Measurements from ENCODE around the gene PARVB.

Gene PARVB, protein sequence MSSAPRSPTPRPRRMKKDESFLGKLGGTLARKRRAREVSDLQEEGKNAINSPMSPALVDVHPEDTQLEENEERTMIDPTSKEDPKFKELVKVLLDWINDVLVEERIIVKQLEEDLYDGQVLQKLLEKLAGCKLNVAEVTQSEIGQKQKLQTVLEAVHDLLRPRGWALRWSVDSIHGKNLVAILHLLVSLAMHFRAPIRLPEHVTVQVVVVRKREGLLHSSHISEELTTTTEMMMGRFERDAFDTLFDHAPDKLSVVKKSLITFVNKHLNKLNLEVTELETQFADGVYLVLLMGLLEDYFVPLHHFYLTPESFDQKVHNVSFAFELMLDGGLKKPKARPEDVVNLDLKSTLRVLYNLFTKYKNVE

DNA sequence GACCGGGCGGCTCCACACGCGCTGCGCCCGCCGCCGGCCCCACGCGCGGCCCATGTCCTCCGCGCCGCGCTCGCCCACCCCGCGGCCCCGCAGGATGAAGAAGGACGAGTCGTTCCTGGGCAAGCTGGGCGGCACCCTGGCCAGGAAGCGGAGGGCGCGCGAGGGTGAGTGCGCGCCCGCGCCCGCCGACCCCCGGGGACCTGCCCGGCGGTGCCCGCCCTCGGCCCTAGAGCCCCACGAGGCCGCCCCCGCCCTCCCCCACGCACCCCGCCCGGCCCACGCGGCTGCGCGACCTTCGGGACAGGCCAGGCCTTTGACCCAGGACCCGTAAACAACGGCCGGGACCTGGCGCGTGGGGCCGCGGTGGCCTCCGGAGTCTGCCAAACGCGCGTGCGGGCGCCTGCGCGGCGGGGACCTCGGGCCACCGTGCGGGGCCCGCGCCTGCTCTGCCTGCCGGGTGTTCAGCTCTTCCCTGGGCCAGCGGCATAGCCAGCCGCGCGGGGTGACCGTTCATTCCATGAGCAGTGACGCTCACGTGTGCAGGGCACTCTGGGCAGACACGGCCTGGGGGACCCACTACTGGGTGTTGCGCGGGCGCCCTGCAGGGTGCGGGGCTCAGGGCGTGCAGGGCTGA lies at the start of gene PARVB:
PARVB (plus strand) TSS at position 15 of the 634 bp plus-strand sequence; CDS start at position 53, 38 bp downstream.
- no peak for DNase-seq (ENCODE audit: low read depth in 2 of 2)

DNA sequence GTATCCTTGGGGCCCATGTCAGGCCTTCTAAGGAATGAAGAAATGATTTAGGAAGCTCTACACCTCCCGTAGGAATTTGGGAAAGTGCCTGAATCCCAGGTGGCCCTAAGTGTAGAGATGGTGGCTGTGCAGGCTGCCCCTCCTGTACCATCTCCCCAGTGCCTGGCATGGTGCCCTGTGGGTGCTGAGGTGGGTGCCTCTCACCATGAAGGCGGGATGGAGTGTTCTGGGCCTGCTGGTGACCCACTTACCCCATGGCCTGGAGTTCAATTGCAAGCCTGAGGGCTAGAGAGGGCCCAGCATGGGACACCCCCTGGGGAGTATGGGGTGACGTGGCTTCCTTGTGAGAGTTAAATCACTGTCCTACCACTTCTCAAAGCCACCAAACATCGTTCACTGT lies 49.1 kb upstream of the PARVB start:
- no peak for DNase-seq (ENCODE audit: low read depth in 2 of 2)

DNA sequence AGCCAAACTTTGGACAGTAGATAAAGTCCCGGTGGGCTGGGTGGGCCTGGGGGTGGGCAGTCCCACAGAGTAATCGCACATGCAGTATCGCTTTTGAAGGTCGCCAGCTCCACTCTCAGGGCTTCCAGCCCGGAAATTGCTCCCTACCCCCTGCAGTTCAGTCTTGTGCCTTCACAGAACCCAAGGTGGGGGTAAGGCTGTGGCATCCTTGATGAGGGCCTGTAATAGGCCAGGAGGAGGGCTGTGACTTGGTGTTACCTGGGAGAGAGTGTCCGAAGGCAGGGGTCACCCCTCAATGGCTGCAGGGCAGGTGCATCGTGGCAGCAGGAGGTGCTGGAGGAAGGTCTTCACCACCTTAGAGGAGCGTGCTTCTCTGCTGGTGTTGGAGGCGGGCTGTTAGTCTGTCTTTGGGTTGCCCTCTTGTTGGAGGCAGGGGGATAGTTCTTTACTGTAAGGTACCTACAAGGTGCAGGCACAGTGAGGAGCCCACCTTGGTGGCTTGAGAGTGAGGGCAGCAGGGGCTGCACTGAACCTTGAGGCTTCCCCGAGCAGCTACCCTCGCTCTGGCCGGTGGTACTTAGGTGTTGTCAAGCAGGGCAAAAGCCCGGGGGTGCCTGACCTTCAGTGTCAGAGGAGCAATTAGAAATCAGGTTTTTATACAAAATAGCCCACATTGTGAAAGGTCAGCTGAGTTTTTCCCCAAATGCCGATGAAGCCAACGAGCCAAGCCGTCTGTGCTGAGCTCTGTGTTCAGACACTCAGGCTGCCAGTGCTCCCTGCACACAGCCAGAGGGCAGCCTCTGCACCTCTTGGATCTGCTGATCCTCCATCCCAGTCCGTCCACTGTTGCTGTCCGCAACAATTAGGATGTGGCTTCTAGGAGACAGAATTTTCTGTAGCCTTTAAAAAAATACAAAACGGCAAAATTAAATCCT lies 47.0 kb upstream of the PARVB start:
- no peak for DNase-seq (ENCODE audit: low read depth in 2 of 2)

DNA sequence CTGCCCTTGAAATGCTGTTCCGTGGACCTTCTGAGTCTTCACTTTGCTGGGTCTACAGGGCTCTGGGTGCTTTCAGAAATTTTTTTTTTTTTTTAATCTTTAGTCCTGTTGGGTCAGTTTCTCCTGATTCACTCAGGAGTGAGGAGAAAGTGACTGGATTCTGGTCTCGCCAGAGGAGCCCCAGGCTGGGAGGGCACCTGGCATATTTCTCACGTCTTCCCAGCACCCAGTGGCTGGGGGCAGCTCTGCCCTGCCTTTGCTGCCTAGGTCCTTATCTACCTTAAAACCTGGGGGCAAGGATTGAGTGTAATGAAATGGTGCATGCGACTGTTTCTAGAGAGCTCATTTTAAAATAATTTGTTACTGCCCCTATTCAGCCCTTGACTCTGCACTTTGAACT lies 45.5 kb upstream of the PARVB start:
- no peak for DNase-seq (ENCODE audit: low read depth in 2 of 2)

DNA sequence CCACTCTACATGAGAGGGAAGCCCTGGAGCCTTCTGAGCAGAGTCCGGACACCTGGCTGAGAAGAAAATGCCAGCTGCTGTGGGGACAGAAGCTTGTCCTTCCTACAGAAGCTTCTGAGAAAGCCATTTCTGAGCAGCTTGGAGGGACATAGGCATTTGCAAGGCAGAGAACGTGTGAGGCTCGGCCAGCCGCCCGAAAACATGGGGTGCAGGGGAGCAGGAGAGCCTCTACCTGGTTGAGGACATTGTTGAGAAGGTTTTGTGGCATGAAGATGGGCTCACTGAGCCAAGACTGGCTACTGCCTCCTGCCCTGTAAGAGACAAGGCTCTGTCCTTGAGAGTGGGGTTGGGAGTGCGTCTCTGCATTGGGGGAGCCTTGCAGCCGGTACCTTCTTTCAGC lies 43.5 kb upstream of the PARVB start:
- no peak for DNase-seq (ENCODE audit: low read depth in 2 of 2)

DNA sequence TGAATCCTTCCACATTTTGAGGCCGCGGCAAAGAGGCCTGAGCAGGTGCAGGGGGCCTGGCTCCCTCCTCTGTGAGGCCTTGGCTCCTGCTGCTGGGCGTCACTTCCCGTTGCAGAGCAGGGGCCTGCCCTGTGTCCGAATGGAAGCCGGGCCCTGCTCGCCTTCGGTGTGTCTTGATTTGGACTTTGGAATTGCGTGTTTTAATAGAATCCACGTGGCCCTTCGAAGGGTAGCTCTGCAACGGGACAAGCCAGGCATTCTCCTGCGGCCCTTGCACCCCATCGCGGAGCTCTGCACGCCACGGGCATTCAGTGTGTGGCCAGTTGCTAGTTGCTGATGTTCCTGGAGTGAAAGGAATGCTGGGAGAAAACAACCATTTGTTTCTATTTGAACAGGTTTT lies 43.1 kb upstream of the PARVB start:
- no peak for DNase-seq (ENCODE audit: low read depth in 2 of 2)

DNA sequence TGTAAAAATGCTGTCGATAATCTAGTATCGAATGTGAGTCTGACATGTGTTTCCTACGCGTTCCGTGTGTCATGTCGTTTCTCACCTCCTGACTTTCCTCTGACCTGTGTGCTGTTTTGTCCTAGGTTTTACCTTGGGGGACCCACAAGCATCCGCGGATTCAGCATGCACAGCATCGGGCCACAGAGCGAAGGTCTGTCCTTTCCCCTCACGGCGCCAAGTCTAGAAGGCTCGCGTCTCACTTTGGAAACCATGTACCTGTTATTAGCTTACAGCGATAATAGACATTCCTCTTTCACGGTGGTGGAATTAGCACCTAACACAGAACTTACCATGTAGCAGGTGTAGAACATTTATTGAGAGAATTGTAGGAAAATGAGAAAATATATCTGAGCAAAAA lies 40.3 kb upstream of the PARVB start:
- no peak for DNase-seq (ENCODE audit: low read depth in 2 of 2)

DNA sequence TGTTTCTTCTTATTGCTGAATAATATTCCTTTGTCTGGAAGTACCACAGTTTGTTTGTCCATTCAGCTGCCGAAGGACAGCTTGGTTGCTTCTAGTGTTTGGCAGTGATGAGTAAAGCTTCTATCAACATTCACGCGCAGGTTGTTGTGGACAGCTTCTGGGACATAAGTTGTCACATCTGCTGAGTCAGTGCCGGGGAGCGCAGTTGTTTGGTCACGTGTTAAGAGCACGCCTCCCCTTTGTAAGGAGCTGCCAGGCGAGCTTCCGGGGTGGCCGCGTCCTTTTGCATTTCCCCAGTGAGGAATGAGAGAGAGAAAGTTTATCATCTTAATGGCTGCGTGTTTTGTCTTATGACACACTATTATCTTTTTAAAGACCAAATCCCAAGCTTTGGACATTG lies 38.6 kb upstream of the PARVB start:
- DNase-seq (ENCODE audit: low read depth in 2 of 2): no peak

DNA sequence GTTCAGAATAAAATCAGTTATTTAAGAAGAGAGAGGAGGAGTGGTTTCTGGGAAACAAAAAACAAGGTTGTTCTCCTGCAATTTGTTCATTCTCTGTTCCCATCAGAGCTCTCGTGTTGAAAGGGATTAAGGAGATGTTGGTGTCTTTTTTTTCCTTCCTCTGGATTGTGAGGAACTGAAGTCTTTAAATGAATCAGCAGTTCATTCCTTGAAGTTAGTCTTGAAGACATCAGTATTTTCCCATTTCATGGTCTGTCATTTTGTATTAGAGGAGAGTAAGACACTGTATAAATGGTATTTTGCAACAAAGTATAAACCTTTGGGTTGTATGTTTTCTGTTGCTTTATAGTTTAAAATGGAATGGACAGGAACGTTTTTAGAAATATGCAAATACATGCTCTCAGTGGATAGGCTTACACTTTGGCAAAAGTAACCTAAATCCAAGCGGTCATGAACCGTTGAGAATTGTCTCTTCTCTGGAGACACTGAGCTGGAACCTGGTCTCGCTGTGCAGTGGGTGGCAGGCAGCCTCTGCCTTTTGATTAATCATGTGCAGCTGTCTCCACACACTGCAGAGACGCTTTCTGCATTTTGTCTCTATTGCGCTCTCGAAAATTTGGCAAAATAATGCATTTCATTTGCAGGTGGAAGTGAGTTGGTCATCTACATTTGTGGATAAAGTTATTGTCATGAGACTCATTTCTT lies 35.8 kb upstream of the PARVB start:
- DNase-seq (ENCODE audit: low read depth in 2 of 2): no peak

DNA sequence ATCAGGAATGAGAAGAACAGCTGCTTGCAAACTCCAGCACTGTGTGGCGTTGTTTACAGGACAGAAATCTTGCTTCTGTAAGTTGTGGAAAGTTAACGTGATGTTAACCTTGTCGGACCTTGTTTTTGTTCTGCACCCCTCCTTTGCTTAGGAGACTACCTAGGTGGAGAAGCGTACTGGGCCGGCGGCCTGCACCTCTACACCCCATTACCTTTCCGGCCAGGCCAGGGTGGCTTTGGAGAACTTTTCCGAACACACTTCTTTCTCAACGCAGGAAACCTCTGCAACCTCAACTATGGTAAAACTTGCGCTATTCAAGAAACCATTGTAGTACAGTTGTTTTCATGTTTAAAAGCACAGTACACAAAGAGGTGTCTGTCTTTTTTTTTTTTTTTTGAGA lies 35.1 kb upstream of the PARVB start:
- no peak for DNase-seq (ENCODE audit: low read depth in 2 of 2)

DNA sequence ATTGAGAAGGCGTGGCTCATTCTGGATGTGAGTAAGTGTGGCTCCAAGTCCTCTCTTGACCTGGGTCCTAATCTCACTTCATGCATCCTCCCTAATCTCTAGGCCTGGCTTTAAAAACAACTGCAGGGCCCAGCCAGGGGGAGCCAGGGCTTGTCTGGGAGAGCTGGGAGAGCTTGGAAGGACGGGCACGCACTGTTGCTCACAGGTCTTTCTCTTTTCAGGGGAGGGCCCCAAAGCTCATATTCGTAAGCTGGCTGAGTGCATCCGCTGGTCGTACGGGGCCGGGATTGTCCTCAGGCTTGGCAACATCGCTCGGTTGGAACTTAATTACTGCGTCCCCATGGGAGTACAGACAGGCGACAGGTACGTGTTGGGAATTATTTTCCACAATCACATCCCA lies 34.1 kb upstream of the PARVB start:
- no peak for DNase-seq (ENCODE audit: low read depth in 2 of 2)

DNA sequence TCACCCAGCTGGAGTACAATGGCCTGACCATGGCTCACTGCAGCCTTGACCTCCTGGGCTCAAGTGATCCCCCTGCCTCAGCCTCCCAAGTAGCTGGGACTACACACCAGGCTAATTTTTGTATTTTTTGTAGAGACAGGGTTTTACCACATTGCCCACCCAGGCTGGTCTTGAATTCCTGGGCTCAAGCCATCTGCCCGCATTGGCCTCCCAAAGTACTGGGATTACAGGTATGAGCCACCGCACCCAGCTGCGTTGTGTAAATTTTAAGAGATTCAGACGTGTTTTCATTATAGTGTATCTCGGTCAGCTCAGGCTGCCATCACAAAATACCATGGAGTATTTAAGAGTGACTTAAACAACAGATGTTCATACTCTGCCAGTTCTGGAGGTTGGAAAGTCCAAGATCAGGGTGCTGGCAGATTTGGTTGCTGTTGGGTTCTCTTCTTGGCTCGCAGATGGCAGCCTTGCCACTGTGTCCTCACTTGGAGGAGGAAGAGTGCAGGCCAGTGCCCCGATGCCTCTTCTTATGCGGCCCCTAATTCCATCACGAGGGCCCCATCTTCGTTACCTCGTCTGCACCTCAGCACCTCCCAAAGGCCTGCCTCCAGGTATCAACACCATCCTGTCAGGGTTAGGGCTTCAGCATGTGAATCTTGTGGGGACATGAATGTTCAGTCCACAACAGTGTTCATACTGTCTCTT lies 32.6 kb upstream of the PARVB start:
- DNase-seq (ENCODE audit: low read depth in 2 of 2): no peak

DNA sequence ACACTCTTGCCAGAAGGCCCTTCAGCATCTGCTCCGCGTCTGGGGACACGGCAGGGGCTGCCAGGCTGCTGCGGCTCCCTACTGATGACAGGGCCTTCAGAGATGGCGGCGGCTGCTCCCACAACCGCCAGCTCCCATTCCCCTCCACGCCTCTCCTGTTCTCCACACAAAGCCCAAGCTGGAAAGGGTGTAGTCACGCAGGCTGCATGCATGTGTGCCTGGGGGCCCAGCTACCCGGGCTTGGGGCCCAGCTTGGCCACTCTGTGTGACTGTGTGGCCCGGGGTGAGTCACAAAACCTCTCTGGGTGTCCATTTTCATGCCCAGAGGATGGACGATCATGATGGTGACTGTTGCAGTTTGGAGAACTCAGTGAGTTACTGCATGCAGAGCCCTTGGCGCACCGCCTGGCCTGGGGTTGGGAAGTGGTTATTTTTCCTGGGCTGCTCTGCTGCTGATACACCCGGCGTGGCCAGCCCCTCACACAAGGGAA lies 31.7 kb upstream of the PARVB start:
- no peak for DNase-seq (ENCODE audit: low read depth in 2 of 2)

DNA sequence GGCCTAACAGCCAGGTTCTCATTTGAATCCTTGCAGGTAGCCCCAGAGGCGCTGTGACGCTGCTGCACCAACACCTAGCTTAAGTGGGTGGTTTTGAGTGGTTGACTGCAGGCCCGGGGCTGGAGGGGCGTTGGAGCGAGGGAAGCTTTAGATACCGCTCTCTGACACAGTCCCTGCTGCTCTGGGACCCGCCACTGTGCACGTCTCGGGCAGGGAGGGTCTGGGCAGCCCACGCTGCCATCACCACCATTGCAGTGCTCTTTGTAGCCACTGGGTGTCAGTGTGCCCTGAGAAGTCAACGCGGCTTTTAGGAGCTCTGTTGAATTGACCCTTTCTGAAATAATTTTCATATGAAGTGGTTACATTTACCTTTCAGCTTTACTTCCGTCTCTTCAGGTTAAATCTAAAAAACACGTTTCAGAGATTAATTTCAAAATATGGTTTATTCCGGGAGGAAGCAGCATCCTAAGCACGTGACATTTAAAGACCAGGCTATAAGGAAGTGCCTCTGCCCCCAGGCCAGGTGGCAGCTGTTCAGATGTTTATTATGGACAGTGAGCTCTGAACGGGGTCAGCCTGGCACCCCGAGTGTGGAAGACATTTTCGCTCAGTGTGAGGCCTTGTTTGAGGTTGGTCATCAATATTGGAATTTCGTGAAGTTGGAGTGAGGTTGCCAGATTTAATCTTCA lies 30.9 kb upstream of the PARVB start:
- DNase-seq (ENCODE audit: low read depth in 2 of 2): peak; percentile 19 to 31

DNA sequence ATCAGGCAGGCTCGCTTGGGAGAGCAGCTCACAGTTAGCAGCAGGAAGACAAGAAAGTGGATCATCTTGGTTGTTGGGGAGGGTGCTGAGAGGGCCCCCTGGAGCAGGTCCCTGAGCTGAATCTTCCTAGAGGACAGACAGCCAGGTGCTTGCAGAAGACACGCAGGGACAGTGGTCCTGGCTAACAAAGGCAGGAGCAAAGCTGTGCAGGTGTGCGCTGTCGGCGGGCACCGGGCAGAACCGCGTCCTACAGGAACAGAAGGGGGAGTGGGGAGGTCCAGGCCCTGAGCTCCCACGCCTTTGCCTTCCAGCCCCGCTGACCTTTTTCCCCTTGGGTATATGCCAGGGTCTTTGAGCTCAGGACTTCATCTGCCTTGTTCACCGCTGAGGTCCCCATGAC lies 30.1 kb upstream of the PARVB start:
- DNase-seq (ENCODE audit: low read depth in 2 of 2): no peak

DNA sequence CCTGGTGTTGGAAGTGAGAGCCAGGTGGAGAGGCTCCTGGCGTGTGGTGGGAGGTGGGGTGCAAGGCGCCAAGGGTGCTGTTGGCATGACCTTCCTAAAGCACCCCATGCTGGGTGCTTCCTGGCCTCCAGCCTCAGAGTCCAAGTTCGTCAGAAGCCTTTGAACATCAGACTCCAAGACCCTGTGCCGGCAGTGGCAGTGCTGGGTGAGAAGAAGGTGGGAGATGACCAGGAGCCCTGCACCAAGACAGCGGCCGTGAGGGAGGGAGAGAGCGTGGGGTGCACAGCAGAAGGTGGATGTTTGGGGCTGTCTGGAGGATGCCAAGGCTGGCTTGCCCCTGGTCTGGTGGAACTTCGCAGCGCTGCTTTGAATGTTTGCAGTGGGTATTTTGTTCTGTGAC lies 29.7 kb upstream of the PARVB start:
- DNase-seq (ENCODE audit: low read depth in 2 of 2): no peak

DNA sequence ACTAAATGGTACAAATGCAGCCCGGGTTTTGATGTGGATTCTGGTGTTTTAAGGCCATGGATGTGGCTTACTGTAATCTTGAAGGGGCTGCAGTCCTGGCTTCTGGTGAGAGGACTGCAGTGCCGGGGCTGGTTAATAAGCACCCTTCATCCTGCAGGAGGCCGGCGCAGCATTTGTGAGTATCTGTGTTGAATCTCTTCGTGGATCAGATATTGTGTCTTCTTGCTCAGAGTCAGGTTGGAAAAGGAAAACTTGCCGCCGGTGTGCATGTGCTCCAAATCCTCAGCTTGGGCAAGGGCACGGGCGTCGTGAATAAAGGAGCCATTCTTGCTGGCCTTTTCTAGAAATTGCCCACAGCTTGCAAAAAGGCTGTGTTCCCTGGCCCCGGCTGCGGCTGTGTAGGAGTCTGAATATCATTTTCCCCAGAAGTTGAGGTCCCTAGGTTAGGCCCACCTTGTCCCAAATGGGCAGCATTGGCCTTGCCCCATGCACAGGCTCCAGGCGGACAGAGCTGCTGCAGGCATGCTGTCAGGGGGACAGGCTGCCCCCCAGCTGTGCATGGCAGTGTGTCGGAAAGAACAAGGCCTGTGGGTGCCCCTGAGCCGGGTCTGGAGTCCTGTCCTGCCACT lies 28.9 kb upstream of the PARVB start:
- DNase-seq (ENCODE audit: low read depth in 2 of 2): no peak

DNA sequence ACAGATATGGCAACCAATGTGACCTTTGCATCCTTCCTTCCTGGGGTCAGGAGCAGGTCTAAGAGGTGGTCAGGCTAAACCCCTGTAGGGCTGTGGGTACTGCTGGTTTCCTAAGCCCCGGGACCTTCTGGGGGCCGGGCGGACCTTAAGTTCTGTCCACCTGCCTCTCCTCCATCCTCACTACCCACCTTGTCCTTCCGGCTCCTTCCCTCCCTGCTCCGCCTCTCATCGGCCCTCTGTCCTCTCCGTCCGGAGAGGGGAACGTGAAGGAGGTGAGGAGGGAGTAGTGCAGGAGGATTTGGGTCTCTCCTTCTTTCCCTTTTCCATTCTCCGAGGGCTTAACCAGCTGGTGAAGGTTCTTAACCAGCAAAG lies 28.3 kb upstream of the PARVB start:
- DNase-seq (ENCODE audit: low read depth in 2 of 2): no peak

DNA sequence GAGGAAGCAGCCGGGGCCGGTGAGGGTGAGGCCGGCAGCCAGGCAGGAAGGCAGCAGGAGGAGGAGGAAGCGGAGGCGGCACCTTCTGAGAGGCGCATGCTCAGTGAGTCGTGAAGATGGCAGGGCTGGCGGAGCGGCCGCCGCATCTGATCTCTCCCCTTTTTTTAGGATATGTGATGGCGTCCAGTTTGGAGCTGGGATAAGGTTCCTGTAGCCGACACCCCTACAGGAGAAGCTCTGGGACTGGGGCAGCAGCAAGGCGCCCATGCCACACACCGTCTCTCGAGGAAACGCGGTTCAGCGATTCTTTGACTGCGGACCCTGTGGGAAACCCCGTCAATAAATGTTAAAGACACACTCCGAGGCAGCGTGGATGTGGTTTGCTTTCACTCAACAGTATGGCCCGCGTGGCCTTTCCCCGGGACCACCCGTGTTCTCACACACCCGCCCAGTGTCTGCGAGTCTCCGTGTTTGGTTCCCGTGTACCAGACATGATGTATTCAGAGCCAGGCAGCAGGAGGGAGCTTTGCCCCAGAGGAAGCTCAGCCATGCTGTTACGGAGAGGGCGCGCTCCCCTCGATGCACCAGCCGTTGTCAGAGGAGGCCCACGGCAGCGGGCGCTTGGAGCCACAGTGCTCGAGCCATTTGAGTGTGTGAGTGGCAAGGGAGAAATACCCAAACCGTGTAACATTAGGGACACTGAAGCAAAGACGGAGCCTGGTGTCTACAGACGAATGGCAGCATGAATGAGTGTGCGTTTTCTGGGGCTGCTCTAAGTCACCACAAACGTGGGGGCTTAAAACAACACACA lies 27.7 kb upstream of the PARVB start:
- peak; percentile 53 to 55 for DNase-seq (ENCODE audit: low read depth in 2 of 2)

Measured in activated CD4-positive, alpha-beta T cell treated with anti-CD3 and anti-CD28 coated beads for 24 hours (primary cell).